ENCODE data around the gene TRIM38.
A peak's percentile ranks its signal among the peaks of the same experiment; 100 is the strongest.
"Not testable (repeated sequence)": the region's sequence is repeated elsewhere in the genome, so short reads cannot be mapped to it uniquely, and the experiment has no call there.

TRIM38 gene

GRCh38 chr6:25993341-25993684 is 30.7 kb downstream of the TRIM38 start:
- Histone ChIP-seq H3K27ac (replicated peaks) (peak overlapping the region; percentile 98), H3K4me3 (replicated peaks; ENCODE audit: insufficient read depth, low read length) (peak overlapping the region; percentile 47)
- H3K27me3 ChIP-seq (ENCODE audit: insufficient read depth, poor library complexity, severe bottlenecking): not testable (repeated sequence)
- peak in 1 of 2 experiments; percentile 16 for DNase-seq (ENCODE audit: low read depth in 1 of 2, low spot score in 1 of 2)

GRCh38 chr6:25995507-25995906 is 32.9 kb downstream of the TRIM38 start:
- TF ChIP-seq GABPA (IDR thresholded peaks at IDR 0.05; ENCODE audit: low read depth) (no peak), POLR2AphosphoS5 (IDR thresholded peaks at IDR 0.05; ENCODE audit: low read depth) (no peak), SPI1 (IDR thresholded peaks at IDR 0.05; ENCODE audit: borderline replicate concordance, low read depth) (no peak)
- TF ChIP-seq, protein P1, sequence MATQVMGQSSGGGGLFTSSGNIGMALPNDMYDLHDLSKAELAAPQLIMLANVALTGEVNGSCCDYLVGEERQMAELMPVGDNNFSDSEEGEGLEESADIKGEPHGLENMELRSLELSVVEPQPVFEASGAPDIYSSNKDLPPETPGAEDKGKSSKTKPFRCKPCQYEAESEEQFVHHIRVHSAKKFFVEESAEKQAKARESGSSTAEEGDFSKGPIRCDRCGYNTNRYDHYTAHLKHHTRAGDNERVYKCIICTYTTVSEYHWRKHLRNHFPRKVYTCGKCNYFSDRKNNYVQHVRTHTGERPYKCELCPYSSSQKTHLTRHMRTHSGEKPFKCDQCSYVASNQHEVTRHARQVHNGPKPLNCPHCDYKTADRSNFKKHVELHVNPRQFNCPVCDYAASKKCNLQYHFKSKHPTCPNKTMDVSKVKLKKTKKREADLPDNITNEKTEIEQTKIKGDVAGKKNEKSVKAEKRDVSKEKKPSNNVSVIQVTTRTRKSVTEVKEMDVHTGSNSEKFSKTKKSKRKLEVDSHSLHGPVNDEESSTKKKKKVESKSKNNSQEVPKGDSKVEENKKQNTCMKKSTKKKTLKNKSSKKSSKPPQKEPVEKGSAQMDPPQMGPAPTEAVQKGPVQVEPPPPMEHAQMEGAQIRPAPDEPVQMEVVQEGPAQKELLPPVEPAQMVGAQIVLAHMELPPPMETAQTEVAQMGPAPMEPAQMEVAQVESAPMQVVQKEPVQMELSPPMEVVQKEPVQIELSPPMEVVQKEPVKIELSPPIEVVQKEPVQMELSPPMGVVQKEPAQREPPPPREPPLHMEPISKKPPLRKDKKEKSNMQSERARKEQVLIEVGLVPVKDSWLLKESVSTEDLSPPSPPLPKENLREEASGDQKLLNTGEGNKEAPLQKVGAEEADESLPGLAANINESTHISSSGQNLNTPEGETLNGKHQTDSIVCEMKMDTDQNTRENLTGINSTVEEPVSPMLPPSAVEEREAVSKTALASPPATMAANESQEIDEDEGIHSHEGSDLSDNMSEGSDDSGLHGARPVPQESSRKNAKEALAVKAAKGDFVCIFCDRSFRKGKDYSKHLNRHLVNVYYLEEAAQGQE (IDR thresholded peaks at IDR 0.05; ENCODE audit: insufficient replicate concordance, low read depth): no peak
- TF ChIP-seq, protein P2, sequence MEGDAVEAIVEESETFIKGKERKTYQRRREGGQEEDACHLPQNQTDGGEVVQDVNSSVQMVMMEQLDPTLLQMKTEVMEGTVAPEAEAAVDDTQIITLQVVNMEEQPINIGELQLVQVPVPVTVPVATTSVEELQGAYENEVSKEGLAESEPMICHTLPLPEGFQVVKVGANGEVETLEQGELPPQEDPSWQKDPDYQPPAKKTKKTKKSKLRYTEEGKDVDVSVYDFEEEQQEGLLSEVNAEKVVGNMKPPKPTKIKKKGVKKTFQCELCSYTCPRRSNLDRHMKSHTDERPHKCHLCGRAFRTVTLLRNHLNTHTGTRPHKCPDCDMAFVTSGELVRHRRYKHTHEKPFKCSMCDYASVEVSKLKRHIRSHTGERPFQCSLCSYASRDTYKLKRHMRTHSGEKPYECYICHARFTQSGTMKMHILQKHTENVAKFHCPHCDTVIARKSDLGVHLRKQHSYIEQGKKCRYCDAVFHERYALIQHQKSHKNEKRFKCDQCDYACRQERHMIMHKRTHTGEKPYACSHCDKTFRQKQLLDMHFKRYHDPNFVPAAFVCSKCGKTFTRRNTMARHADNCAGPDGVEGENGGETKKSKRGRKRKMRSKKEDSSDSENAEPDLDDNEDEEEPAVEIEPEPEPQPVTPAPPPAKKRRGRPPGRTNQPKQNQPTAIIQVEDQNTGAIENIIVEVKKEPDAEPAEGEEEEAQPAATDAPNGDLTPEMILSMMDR (IDR thresholded peaks at IDR 0.05; ENCODE audit: insufficient read depth, low read length): no peak
- no peak overlapping the region for H3K4me3 ChIP-seq (replicated peaks; ENCODE audit: insufficient read depth, low read length)
- DNase-seq (ENCODE audit: low read depth in 1 of 2, low spot score in 1 of 2): no peak
- no peak overlapping the region for H3K27ac ChIP-seq (replicated peaks)
- H3K27me3 ChIP-seq (ENCODE audit: insufficient read depth, poor library complexity, severe bottlenecking): no peaks in the 10 kb centered on the region

DNA sequence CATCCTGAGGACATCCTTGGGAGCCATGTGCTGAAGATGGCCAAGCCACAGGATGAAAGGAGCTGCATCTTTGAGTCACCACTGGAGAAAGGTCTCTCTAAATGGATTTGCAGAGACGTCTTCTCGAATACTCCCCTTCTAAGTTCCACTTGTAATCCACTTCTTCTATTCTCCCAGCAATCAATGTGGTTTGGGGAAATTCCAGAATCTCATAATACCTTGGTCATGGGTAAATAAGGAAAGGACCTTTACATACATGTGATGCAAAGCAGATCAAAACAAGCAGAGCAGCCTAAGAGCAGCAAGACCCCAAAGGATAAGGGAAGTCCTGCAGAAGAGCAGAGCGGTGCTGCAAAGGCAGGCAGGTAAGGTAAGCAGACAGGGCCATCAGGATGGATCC is 35.3 kb downstream of the TRIM38 start:
- TF ChIP-seq, protein P2 (IDR thresholded peaks at IDR 0.05; ENCODE audit: insufficient read depth, low read length): no peak
- TF ChIP-seq POLR2AphosphoS5 (IDR thresholded peaks at IDR 0.05; ENCODE audit: low read depth) (no peak), SPI1 (IDR thresholded peaks at IDR 0.05; ENCODE audit: borderline replicate concordance, low read depth) (no peak), GABPA (IDR thresholded peaks at IDR 0.05; ENCODE audit: low read depth) (no peak)
- TF ChIP-seq, protein P1 (IDR thresholded peaks at IDR 0.05; ENCODE audit: insufficient replicate concordance, low read depth): no peak
- no peak for DNase-seq (ENCODE audit: low read depth in 1 of 2, low spot score in 1 of 2)
- Histone ChIP-seq H3K4me3 (replicated peaks; ENCODE audit: insufficient read depth, low read length) (no peak overlapping the region), H3K27me3 (ENCODE audit: insufficient read depth, poor library complexity, severe bottlenecking) (no peaks in the 10 kb centered on the region), H3K27ac (replicated peaks) (no peak overlapping the region)

- Histone ChIP-seq H3K27me3 (ENCODE audit: insufficient read depth, poor library complexity, severe bottlenecking) (no peaks in the 10 kb centered on the region), H3K27ac (replicated peaks) (no peak overlapping the region), H3K4me3 (replicated peaks; ENCODE audit: insufficient read depth, low read length) (no peak overlapping the region)
- TF ChIP-seq SPI1 (IDR thresholded peaks at IDR 0.05; ENCODE audit: borderline replicate concordance, low read depth) (no peak), POLR2AphosphoS5 (IDR thresholded peaks at IDR 0.05; ENCODE audit: low read depth) (no peak), GABPA (IDR thresholded peaks at IDR 0.05; ENCODE audit: low read depth) (no peak)
- TF ChIP-seq, protein P1 (IDR thresholded peaks at IDR 0.05; ENCODE audit: insufficient replicate concordance, low read depth): no peak
- TF ChIP-seq, protein P2 (IDR thresholded peaks at IDR 0.05; ENCODE audit: insufficient read depth, low read length): no peak
- DNase-seq (ENCODE audit: low read depth in 1 of 2, low spot score in 1 of 2): no peak
Measured at GRCh38 chr6:25998379-25998778, 35.8 kb downstream of the TRIM38 start.

DNA sequence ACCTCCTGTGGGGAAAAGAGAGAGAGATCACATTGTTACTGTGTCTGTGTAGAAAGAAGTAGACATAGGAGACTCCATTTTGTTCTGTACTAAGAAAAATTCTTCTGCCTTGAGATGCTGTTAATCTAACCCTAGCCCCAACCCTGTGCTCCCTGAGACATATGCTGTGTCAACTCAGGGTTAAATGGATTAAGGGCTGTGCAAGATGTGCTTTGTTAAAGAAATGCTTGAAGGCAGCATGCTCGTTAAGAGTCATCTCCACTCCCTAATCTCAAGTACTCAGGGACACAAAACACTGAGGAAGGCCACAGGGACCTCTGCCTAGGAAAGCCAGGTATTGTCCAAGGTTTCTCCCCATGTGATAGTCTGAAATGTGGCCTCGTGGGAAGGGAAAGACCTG is 36.6 kb downstream of the TRIM38 start:
- not testable (repeated sequence) for DNase-seq (ENCODE audit: low read depth in 1 of 2, low spot score in 1 of 2); H3K27ac ChIP-seq (replicated peaks); H3K4me3 ChIP-seq (replicated peaks; ENCODE audit: insufficient read depth, low read length); H3K27me3 ChIP-seq (ENCODE audit: insufficient read depth, poor library complexity, severe bottlenecking)
